ENCODE measurements around the gene HSPA4L.

Gene HSPA4L

DNA sequence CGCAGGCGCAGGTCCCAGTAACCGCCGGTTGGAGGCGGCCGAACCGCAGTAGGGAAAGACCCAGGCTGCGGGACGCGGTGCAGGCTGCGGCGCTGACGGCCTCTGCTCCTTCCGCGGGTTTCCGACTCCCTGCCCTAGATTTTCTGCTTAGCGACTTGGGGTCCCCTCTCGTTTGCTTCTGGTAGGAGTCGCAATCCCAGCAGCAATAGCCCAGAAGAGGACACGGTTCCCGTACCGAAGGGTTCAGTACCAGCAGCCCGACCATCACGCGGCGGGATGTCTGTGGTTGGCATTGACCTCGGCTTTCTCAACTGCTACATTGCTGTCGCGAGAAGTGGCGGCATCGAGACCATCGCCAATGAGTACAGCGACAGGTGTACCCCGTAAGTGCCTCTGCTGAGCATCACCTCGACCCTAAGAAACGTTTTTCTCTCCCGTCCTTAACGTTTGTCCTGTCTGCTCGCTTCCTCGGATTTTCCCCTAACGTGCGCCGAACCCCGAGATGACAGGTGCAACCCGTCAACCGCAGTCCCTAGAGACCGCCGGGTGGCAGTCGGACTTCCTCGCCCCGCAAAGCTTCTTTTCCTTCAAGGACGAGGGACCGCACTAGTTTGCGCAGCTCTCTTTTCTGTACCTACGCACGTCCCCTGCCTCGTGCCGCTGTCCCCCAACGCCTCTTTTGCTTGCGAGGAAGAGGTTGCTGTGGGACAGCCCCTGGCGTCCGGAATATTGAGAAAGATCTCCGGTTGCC is at the start of gene HSPA4L:
HSPA4L (plus strand) TSS at position 48 of the 751 bp plus-strand sequence; CDS start at position 277, 229 bp downstream.
- DNase-seq (ENCODE audit: low read depth), result peak; percentile 31
- H3K4me3 ChIP-seq (ENCODE audit: low read depth, low read length), result peak within 1 kb of the TSS; percentile 88
- TF ChIP-seq, protein P1, sequence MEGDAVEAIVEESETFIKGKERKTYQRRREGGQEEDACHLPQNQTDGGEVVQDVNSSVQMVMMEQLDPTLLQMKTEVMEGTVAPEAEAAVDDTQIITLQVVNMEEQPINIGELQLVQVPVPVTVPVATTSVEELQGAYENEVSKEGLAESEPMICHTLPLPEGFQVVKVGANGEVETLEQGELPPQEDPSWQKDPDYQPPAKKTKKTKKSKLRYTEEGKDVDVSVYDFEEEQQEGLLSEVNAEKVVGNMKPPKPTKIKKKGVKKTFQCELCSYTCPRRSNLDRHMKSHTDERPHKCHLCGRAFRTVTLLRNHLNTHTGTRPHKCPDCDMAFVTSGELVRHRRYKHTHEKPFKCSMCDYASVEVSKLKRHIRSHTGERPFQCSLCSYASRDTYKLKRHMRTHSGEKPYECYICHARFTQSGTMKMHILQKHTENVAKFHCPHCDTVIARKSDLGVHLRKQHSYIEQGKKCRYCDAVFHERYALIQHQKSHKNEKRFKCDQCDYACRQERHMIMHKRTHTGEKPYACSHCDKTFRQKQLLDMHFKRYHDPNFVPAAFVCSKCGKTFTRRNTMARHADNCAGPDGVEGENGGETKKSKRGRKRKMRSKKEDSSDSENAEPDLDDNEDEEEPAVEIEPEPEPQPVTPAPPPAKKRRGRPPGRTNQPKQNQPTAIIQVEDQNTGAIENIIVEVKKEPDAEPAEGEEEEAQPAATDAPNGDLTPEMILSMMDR (IDR thresholded peaks at IDR 0.05; ENCODE audit: low read depth, low read length, missing control alignments), result peak; percentile 27

DNA sequence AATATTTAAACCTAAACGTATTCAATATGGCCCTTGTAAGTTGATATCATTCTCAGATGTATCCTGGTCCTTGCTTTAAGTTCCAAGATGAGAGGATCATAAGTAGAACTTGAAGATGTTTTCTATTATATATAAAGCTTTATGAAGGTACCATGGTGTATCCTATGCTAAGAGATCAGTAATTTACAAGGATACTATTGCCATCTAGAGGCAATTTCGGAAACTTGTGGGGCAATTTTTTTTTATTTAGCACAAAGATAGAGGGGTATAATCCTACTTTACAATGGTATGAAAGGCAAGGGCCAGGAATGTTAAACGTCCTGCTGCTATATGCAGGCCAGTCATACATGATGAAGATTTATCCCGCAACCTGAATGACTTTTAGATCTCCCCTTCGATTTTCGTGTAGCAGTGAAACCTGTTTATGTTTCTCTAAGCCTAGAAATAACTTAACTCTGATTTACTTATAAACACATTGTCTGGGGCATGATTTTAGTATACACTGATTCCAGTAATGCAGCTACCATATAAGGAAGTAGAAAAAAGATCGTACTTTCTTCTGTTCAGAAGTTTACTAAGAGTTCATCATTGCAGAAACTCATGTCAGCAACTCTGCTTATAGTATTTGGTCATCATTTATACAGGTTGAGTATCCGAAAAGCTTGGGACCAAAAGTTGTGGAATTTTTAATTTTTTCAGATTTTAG is 49.3 kb upstream of the HSPA4L start:
- peak; percentile 3 for DNase-seq (ENCODE audit: low read depth)
- H3K4me3 ChIP-seq (ENCODE audit: low read depth, low read length), result no peak overlapping the region
- TF ChIP-seq, protein P1 (IDR thresholded peaks at IDR 0.05; ENCODE audit: low read depth, low read length, missing control alignments), result peak; percentile 25

DNA sequence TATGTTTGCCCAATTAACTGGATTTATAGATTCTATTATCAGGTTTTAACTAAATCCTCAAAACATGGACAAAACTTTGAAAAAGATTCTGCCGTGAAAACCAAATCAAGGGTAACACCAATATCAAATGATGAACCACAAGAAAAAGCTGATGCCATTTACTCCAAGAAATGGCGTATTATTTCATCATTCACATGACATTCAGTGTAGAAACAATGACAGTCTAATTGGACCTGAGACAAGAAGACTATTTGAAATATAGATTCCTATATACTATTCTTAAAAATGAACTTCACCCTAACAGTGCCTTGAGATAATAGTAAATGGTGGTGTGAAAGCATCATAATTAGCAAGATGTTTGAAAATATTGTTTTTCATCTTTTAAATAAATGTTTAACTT is 47.1 kb upstream of the HSPA4L start:
- no peak for DNase-seq (ENCODE audit: low read depth)
- H3K4me3 ChIP-seq (ENCODE audit: low read depth, low read length), result no peak overlapping the region
- TF ChIP-seq, protein P1 (IDR thresholded peaks at IDR 0.05; ENCODE audit: low read depth, low read length, missing control alignments), result no peak

DNA sequence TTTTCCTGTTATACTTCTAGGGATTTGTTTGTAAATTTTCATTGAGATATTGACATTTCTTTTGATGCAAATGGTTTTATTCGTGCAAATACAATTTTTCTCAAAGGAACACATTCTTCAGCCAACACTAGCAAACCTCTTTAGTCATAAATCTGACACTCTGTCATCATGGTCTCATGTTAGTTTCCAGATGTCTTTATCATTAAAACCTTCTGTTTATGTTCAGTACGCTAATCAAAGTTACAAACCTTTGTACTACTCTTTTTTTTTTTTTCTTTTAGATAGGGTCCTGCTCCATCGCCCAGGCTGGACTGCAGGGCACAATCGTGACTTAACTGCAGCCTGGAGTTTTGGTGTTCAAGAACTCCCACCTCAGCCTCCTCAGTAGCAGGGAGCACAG is 44.8 kb upstream of the HSPA4L start:
- no peak overlapping the region for H3K4me3 ChIP-seq (ENCODE audit: low read depth, low read length)
- TF ChIP-seq, protein P1 (IDR thresholded peaks at IDR 0.05; ENCODE audit: low read depth, low read length, missing control alignments), result no peak
- no peak for DNase-seq (ENCODE audit: low read depth)

DNA sequence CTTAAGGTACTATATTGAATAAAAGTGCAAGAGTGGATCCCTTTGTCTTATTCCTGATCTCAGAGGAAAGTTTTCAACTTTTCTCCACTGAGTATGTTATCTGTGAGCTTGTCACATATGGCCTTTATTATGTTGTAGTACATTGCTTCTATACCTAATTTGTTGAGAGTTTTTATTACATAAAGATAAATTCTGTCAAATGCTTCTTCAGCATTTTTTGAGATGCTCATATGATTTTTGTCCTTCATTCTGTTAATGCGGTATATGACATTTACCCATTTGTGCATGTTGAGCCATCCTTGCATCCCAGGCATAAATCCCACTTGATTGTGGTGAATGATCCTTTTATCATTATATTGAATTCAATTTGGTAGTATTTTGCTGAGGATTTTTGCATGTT is 40.9 kb upstream of the HSPA4L start:
- TF ChIP-seq, protein P1 (IDR thresholded peaks at IDR 0.05; ENCODE audit: low read depth, low read length, missing control alignments), result no peak
- no peak overlapping the region for H3K4me3 ChIP-seq (ENCODE audit: low read depth, low read length)
- no peak for DNase-seq (ENCODE audit: low read depth)

DNA sequence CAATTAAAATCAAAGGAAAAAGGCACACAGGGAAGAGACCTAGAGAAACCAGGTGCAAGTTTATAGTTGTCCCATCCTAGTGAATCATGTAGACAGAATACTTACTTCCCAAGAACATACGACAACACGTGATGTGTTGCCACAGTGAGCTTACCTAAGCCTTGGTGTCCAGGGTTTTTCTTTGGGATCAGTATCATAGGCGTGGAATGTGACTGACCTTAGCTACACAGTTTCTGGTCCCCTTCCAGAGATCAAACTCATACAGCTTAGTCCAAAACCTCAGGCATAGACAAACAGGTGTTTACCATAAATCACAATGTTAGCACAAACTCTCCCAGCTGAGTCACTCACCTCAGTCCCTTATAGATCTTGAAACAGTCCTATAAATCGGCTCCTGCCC is 34.2 kb upstream of the HSPA4L start:
- TF ChIP-seq, protein P1 (IDR thresholded peaks at IDR 0.05; ENCODE audit: low read depth, low read length, missing control alignments), result no peak
- H3K4me3 ChIP-seq (ENCODE audit: low read depth, low read length), result no peak overlapping the region
- DNase-seq (ENCODE audit: low read depth), result no peak
